Activated naive CD4-positive, alpha-beta T cell treated with anti-CD3 and anti-CD28 coated beads for 36 hours (primary cell): Measurements from ENCODE around the gene VSTM4. TPM values are rescaled to one million over a fixed set of nuclear protein-coding genes. Genes with fewer than 3 reads are reported as not detected.

Experiments used
- CTCF ChIA-PET: fragments of 350-600 bp; sonication (Branson Sonifier 250); formaldehyde crosslinking; loops from one replicate; lab custom pipeline; 2021; ENCODE audit warnings: antibody characterized with exemption; lab: Charles Lee
- DNase-seq: peaks from one replicate; pipeline ENCODE4 v3.0.0-alpha.2; 2020
- H3K27ac Mint-ChIP-seq: one replicate; pipeline ENCODE4 v1.8.0; 2021; ENCODE audit warnings: mild to moderate bottlenecking, mixed read lengths
- H3K27me3 Mint-ChIP-seq: one replicate; pipeline ENCODE4 v1.8.0; 2021; ENCODE audit warnings: low read depth, mixed read lengths
- H3K36me3 Mint-ChIP-seq: one replicate; pipeline ENCODE4 v1.8.0; 2021; ENCODE audit warnings: low read depth, mixed read lengths
- H3K4me1 Mint-ChIP-seq: one replicate; pipeline ENCODE4 v1.8.0; 2021; ENCODE audit warnings: low read depth, mixed read lengths
- H3K4me3 Mint-ChIP-seq: one replicate; pipeline ENCODE4 v1.8.0; 2021; ENCODE audit warnings: mild to moderate bottlenecking, moderate library complexity, mixed read lengths
- H3K9me3 Mint-ChIP-seq: one replicate; pipeline ENCODE4 v1.8.0; 2021; ENCODE audit warnings: mixed read lengths
- intact Hi-C: fragments of 100-400 bp; cut with micrococcal nuclease; formaldehyde crosslinking; loops from one replicate; pipeline ENCODE4 v1.15.1; 2023
- total RNA-seq, 2 experiments: library from RNA; stranded (reverse); gene quantifications; one replicate each; pipeline ENCODE4 v1.2.3, GENCODE V29; 2021

Gene VSTM4
- total RNA-seq, 2 experiments from 2014 or later: not detected

GRCh38 chr10:49053053-49053997 lies 62.0 kb downstream of the VSTM4 start:
- Mint-ChIP-seq H3K4me3 (no peak overlapping the region), H3K36me3 (no peaks in the 10 kb centered on the region), H3K9me3 (no peaks in the 10 kb centered on the region), H3K27ac (no peak overlapping the region), H3K4me1 (no peaks in the 10 kb centered on the region), H3K27me3 (peaks cover 6% of the 10 kb centered on the region)
- intact Hi-C loops: no loop called here
- CTCF ChIA-PET: no interaction called here
- DNase-seq: no peak

- H3K9me3 Mint-ChIP-seq: no peaks in the 10 kb centered on the region
- CTCF ChIA-PET: no interaction called here
- intact Hi-C loops: no loop called here
Observed at GRCh38 chr10:49052069-49052468, 63.3 kb downstream of the VSTM4 start.

GRCh38 chr10:49050906-49051305 lies 64.4 kb downstream of the VSTM4 start:
- no peak for DNase-seq
- intact Hi-C loops: no loop called here
- no peaks in the 10 kb centered on the region for H3K4me1 Mint-ChIP-seq
- H3K27me3 Mint-ChIP-seq: peaks cover 9% of the 10 kb centered on the region
- H3K27ac Mint-ChIP-seq: no peak overlapping the region
- H3K36me3 Mint-ChIP-seq: no peaks in the 10 kb centered on the region
- CTCF ChIA-PET: no interaction called here
- no peak overlapping the region for H3K4me3 Mint-ChIP-seq
- H3K9me3 Mint-ChIP-seq: no peaks in the 10 kb centered on the region

More at GRCh38 chr10:49052069-49052468, 63.3 kb downstream of the VSTM4 start:
- Mint-ChIP-seq H3K27me3 (peaks cover 9% of the 10 kb centered on the region), H3K4me1 (no peaks in the 10 kb centered on the region), H3K27ac (no peak overlapping the region), H3K4me3 (no peak overlapping the region), H3K36me3 (no peaks in the 10 kb centered on the region)
- no peak for DNase-seq

- intact Hi-C loops: no loop called here
- no peak for DNase-seq
- no peak overlapping the region for H3K4me3 Mint-ChIP-seq
- no peaks in the 10 kb centered on the region for H3K9me3 Mint-ChIP-seq
- peaks cover 9% of the 10 kb centered on the region for H3K27me3 Mint-ChIP-seq
- CTCF ChIA-PET: no interaction called here
- no peaks in the 10 kb centered on the region for H3K36me3 Mint-ChIP-seq
- H3K4me1 Mint-ChIP-seq: no peaks in the 10 kb centered on the region
- H3K27ac Mint-ChIP-seq: no peak overlapping the region
Observed at GRCh38 chr10:49050366-49050765, 65.0 kb downstream of the VSTM4 start.

GRCh38 chr10:49049660-49050059 lies 65.7 kb downstream of the VSTM4 start:
- DNase-seq: no peak
- Mint-ChIP-seq H3K9me3 (no peaks in the 10 kb centered on the region), H3K36me3 (no peaks in the 10 kb centered on the region), H3K27ac (no peak overlapping the region), H3K4me3 (no peak overlapping the region), H3K4me1 (no peaks in the 10 kb centered on the region), H3K27me3 (peaks cover 9% of the 10 kb centered on the region)
- intact Hi-C loops: no loop called here
- CTCF ChIA-PET: no interaction called here

- Mint-ChIP-seq H3K36me3 (no peaks in the 10 kb centered on the region), H3K27me3 (peaks cover 6% of the 10 kb centered on the region), H3K4me3 (no peak overlapping the region), H3K4me1 (no peaks in the 10 kb centered on the region), H3K9me3 (no peaks in the 10 kb centered on the region), H3K27ac (no peak overlapping the region)
- DNase-seq: no peak
- CTCF ChIA-PET: no interaction called here
- intact Hi-C loops: no loop called here
Observed at GRCh38 chr10:49047128-49047639, 68.1 kb downstream of the VSTM4 start.

- H3K27me3 Mint-ChIP-seq: peaks cover 5% of the 10 kb centered on the region
- no peak for DNase-seq
- no peaks in the 10 kb centered on the region for H3K36me3 Mint-ChIP-seq
- no peak overlapping the region for H3K27ac Mint-ChIP-seq
- intact Hi-C loops: no loop called here
- no peak overlapping the region for H3K4me3 Mint-ChIP-seq
- CTCF ChIA-PET: no interaction called here
- no peaks in the 10 kb centered on the region for H3K9me3 Mint-ChIP-seq
- no peaks in the 10 kb centered on the region for H3K4me1 Mint-ChIP-seq
Observed at GRCh38 chr10:49044293-49045193, 70.8 kb downstream of the VSTM4 start.

- Mint-ChIP-seq H3K27me3 (no peaks in the 10 kb centered on the region), H3K36me3 (no peaks in the 10 kb centered on the region), H3K4me3 (no peak overlapping the region), H3K27ac (no peak overlapping the region), H3K9me3 (no peaks in the 10 kb centered on the region), H3K4me1 (no peaks in the 10 kb centered on the region)
- intact Hi-C loops: no loop called here
- CTCF ChIA-PET: interaction anchor here (1.1 kb wide), 1 partner anchor 467 kb away, joined by 3 read pairs; no protein-coding TSS in a partner anchor
- DNase-seq: no peak
Observed at GRCh38 chr10:49040601-49041000, 74.7 kb downstream of the VSTM4 start.

- H3K4me1 Mint-ChIP-seq: no peaks in the 10 kb centered on the region
- CTCF ChIA-PET: no interaction called here
Observed at GRCh38 chr10:49039409-49039808, 75.9 kb downstream of the VSTM4 start.

GRCh38 chr10:49038711-49039110 lies 76.6 kb downstream of the VSTM4 start:
- no peaks in the 10 kb centered on the region for H3K9me3 Mint-ChIP-seq
- intact Hi-C loops: no loop called here
- CTCF ChIA-PET: no interaction called here
- no peaks in the 10 kb centered on the region for H3K36me3 Mint-ChIP-seq
- no peak overlapping the region for H3K4me3 Mint-ChIP-seq
- H3K4me1 Mint-ChIP-seq: no peaks in the 10 kb centered on the region
- DNase-seq: no peak
- H3K27ac Mint-ChIP-seq: no peak overlapping the region
- H3K27me3 Mint-ChIP-seq: no peaks in the 10 kb centered on the region

More at GRCh38 chr10:49039409-49039808, 75.9 kb downstream of the VSTM4 start:
- H3K4me3 Mint-ChIP-seq: no peak overlapping the region
- intact Hi-C loops: no loop called here
- no peak for DNase-seq
- H3K9me3 Mint-ChIP-seq: no peaks in the 10 kb centered on the region
- H3K27ac Mint-ChIP-seq: no peak overlapping the region
- H3K36me3 Mint-ChIP-seq: no peaks in the 10 kb centered on the region
- H3K27me3 Mint-ChIP-seq: no peaks in the 10 kb centered on the region

GRCh38 chr10:49037187-49037586 lies 78.1 kb downstream of the VSTM4 start:
- Mint-ChIP-seq H3K4me3 (no peak overlapping the region), H3K4me1 (no peaks in the 10 kb centered on the region), H3K9me3 (no peaks in the 10 kb centered on the region), H3K27ac (no peak overlapping the region), H3K36me3 (no peaks in the 10 kb centered on the region), H3K27me3 (no peaks in the 10 kb centered on the region)
- intact Hi-C loops: no loop called here
- no peak for DNase-seq
- CTCF ChIA-PET: no interaction called here

- Mint-ChIP-seq H3K27me3 (no peaks in the 10 kb centered on the region), H3K27ac (no peak overlapping the region), H3K36me3 (no peaks in the 10 kb centered on the region), H3K4me3 (no peak overlapping the region), H3K9me3 (no peaks in the 10 kb centered on the region), H3K4me1 (no peaks in the 10 kb centered on the region)
- intact Hi-C loops: no loop called here
- no peak for DNase-seq
- CTCF ChIA-PET: no interaction called here
Observed at GRCh38 chr10:49036638-49037037, 78.7 kb downstream of the VSTM4 start.
